Activated T-cell treated with anti-CD3 and anti-CD28 coated beads, Interleukin-2, amount 50 U/mL, for 24 hours (primary cell): ENCODE results near the gene TIMM22.
A peak's percentile ranks its signal among the peaks of the same experiment; 100 is the strongest.
"Not testable (repeated sequence)": the region's sequence is repeated elsewhere in the genome, so short reads cannot be mapped to it uniquely, and the experiment has no call there.

Experiments
- DNase-seq: peaks from one replicate; pipeline ENCODE4 v3.0.0-alpha.2; 2020
- H3K27ac Mint-ChIP-seq: 2 replicates; pipeline ENCODE4 v1.8.0; 2020; ENCODE audit warnings: mild to moderate bottlenecking, mixed read lengths
- H3K27me3 Mint-ChIP-seq: 2 replicates; pipeline ENCODE4 v1.8.0; 2020; ENCODE audit warnings: mixed read lengths
- H3K36me3 Mint-ChIP-seq: 2 replicates; pipeline ENCODE4 v1.8.0; 2020; ENCODE audit warnings: low read depth, mixed read lengths
- H3K4me1 Mint-ChIP-seq: 2 replicates; pipeline ENCODE4 v1.8.0; 2020; ENCODE audit warnings: low read depth, mixed read lengths
- H3K4me3 Mint-ChIP-seq: 2 replicates; pipeline ENCODE4 v1.8.0; 2020; ENCODE audit warnings: mild to moderate bottlenecking, moderate library complexity, mixed read lengths
- H3K9me3 Mint-ChIP-seq: 2 replicates; pipeline ENCODE4 v1.8.0; 2020; ENCODE audit warnings: mixed read lengths

Gene TIMM22

GRCh38 chr17:996554-997344, at the start of gene TIMM22:
Gene TIMM22 (plus strand): TSS chr17:997129. CDS start chr17:997143, 14 bp downstream.
- Mint-ChIP-seq H3K9me3 (peaks cover 3% of the 10 kb centered on the region), H3K27ac (peak within 1 kb of the TSS; percentile 100), H3K36me3 (peaks cover 39% of the 10 kb centered on the region), H3K4me1 (peaks cover 26% of the 10 kb centered on the region), H3K27me3 (no peaks in the 10 kb centered on the region), H3K4me3 (peak within 1 kb of the TSS; percentile 94)
- peak; percentile 95 for DNase-seq

- H3K36me3 Mint-ChIP-seq, result no peaks in the 10 kb centered on the region
- H3K4me1 Mint-ChIP-seq, result peaks cover 1% of the 10 kb centered on the region
- DNase-seq, result no peak
- no peak overlapping the region for H3K4me3 Mint-ChIP-seq
- no peak overlapping the region for H3K27ac Mint-ChIP-seq
- peaks cover 15% of the 10 kb centered on the region for H3K27me3 Mint-ChIP-seq
- no peaks in the 10 kb centered on the region for H3K9me3 Mint-ChIP-seq
Measured at GRCh38 chr17:948284-948852, 48.6 kb upstream of the TIMM22 start.

GRCh38 chr17:949623-950303, 47.2 kb upstream of the TIMM22 start:
- Mint-ChIP-seq H3K4me3 (no peak overlapping the region), H3K9me3 (no peaks in the 10 kb centered on the region), H3K27me3 (peaks cover 20% of the 10 kb centered on the region), H3K36me3 (no peaks in the 10 kb centered on the region), H3K27ac (no peak overlapping the region), H3K4me1 (peaks cover 1% of the 10 kb centered on the region)
- DNase-seq, result no peak

- no peak overlapping the region for H3K4me3 Mint-ChIP-seq
- peaks cover 22% of the 10 kb centered on the region for H3K27me3 Mint-ChIP-seq
- no peak for DNase-seq
Measured at GRCh38 chr17:951325-952132, 45.4 kb upstream of the TIMM22 start.

GRCh38 chr17:952592-952991, 44.3 kb upstream of the TIMM22 start:
- not testable (repeated sequence) for DNase-seq, H3K4me3 Mint-ChIP-seq, H3K27ac Mint-ChIP-seq, H3K4me1 Mint-ChIP-seq, H3K9me3 Mint-ChIP-seq, H3K36me3 Mint-ChIP-seq
- peaks cover 23% of the 10 kb centered on the region for H3K27me3 Mint-ChIP-seq

More at GRCh38 chr17:951325-952132, 45.4 kb upstream of the TIMM22 start:
- Mint-ChIP-seq H3K9me3 (no peaks in the 10 kb centered on the region), H3K36me3 (no peaks in the 10 kb centered on the region), H3K27ac (no peak overlapping the region), H3K4me1 (peaks cover 1% of the 10 kb centered on the region)

- Mint-ChIP-seq H3K27me3 (peaks cover 28% of the 10 kb centered on the region), H3K9me3 (no peaks in the 10 kb centered on the region), H3K4me3 (no peak overlapping the region), H3K4me1 (peaks cover 1% of the 10 kb centered on the region), H3K36me3 (no peaks in the 10 kb centered on the region), H3K27ac (no peak overlapping the region)
- no peak for DNase-seq
Measured at GRCh38 chr17:953767-954166, 43.2 kb upstream of the TIMM22 start.

- Mint-ChIP-seq H3K27ac (no peak overlapping the region), H3K4me3 (no peak overlapping the region), H3K9me3 (no peaks in the 10 kb centered on the region), H3K27me3 (peaks cover 28% of the 10 kb centered on the region), H3K36me3 (no peaks in the 10 kb centered on the region), H3K4me1 (peaks cover 1% of the 10 kb centered on the region)
- DNase-seq, result no peak
Measured at GRCh38 chr17:954431-955164, 42.3 kb upstream of the TIMM22 start.

- Mint-ChIP-seq H3K9me3 (no peaks in the 10 kb centered on the region), H3K27me3 (peaks cover 19% of the 10 kb centered on the region), H3K4me3 (no peak overlapping the region), H3K4me1 (no peaks in the 10 kb centered on the region), H3K27ac (no peak overlapping the region), H3K36me3 (no peaks in the 10 kb centered on the region)
- DNase-seq, result no peak
Measured at GRCh38 chr17:956905-957304, 40.0 kb upstream of the TIMM22 start.

GRCh38 chr17:957856-958421, 39.0 kb upstream of the TIMM22 start:
- Mint-ChIP-seq H3K4me3 (no peak overlapping the region), H3K27me3 (peaks cover 26% of the 10 kb centered on the region), H3K4me1 (no peaks in the 10 kb centered on the region), H3K36me3 (no peaks in the 10 kb centered on the region), H3K27ac (no peak overlapping the region), H3K9me3 (no peaks in the 10 kb centered on the region)
- DNase-seq, result no peak

- no peaks in the 10 kb centered on the region for H3K9me3 Mint-ChIP-seq
- H3K4me3 Mint-ChIP-seq, result no peak overlapping the region
- H3K27ac Mint-ChIP-seq, result no peak overlapping the region
- peaks cover 25% of the 10 kb centered on the region for H3K27me3 Mint-ChIP-seq
- H3K4me1 Mint-ChIP-seq, result no peaks in the 10 kb centered on the region
- no peaks in the 10 kb centered on the region for H3K36me3 Mint-ChIP-seq
- DNase-seq, result no peak
Measured at GRCh38 chr17:958712-959451, 38.0 kb upstream of the TIMM22 start.

- Mint-ChIP-seq H3K27ac (no peak overlapping the region), H3K9me3 (no peaks in the 10 kb centered on the region), H3K4me3 (no peak overlapping the region), H3K27me3 (peaks cover 41% of the 10 kb centered on the region), H3K36me3 (no peaks in the 10 kb centered on the region), H3K4me1 (no peaks in the 10 kb centered on the region)
- no peak for DNase-seq
Measured at GRCh38 chr17:962166-962565, 34.8 kb upstream of the TIMM22 start.

GRCh38 chr17:962670-963069, 34.3 kb upstream of the TIMM22 start:
- H3K4me1 Mint-ChIP-seq, result no peaks in the 10 kb centered on the region
- H3K27ac Mint-ChIP-seq, result no peak overlapping the region
- no peak overlapping the region for H3K4me3 Mint-ChIP-seq
- DNase-seq, result no peak
- no peaks in the 10 kb centered on the region for H3K36me3 Mint-ChIP-seq
- H3K27me3 Mint-ChIP-seq, result peaks cover 45% of the 10 kb centered on the region
- H3K9me3 Mint-ChIP-seq, result no peaks in the 10 kb centered on the region

GRCh38 chr17:964876-965275, 32.1 kb upstream of the TIMM22 start:
- Mint-ChIP-seq H3K27me3 (peaks cover 62% of the 10 kb centered on the region), H3K4me3 (no peak overlapping the region)

More at GRCh38 chr17:964876-965275, 32.1 kb upstream of the TIMM22 start:
- Mint-ChIP-seq H3K36me3 (no peaks in the 10 kb centered on the region), H3K4me1 (peaks cover 4% of the 10 kb centered on the region), H3K9me3 (no peaks in the 10 kb centered on the region), H3K27ac (no peak overlapping the region)
- no peak for DNase-seq
